ENCODE data around the gene SCAMP3. TPM values are rescaled to one million over a fixed set of nuclear protein-coding genes. Genes with fewer than 3 reads are reported as not detected.

Gene SCAMP3
- polyA plus RNA-seq, 1 donor from 2014 or later, result 34.6 TPM

- no peaks in the 10 kb centered on the region for H3K27me3 ChIP-seq (ENCODE audit: insufficient read depth, low read depth, low read length)
- no peaks in the 10 kb centered on the region for H3F3A ChIP-seq (ENCODE audit: insufficient read depth, low read length, poor library complexity, severe bottlenecking)
- no peak overlapping the region for H3K9ac ChIP-seq (ENCODE audit: low read length)
- H4K20me1 ChIP-seq (ENCODE audit: insufficient read depth), result peaks cover 2% of the 10 kb centered on the region
- H3K27ac ChIP-seq (ENCODE audit: low read length), result no peak overlapping the region
- peaks cover 19% of the 10 kb centered on the region for H3K79me2 ChIP-seq (replicated peaks; ENCODE audit: insufficient read depth, low read length)
- no peaks in the 10 kb centered on the region for H3K9me2 ChIP-seq (ENCODE audit: insufficient read depth, low read length)
- H2AFZ ChIP-seq (ENCODE audit: low read depth, low read length), result no peak overlapping the region
- no peaks in the 10 kb centered on the region for H3K36me3 ChIP-seq (ENCODE audit: insufficient read depth, low read length)
- H3K4me2 ChIP-seq (ENCODE audit: low read length), result no peak overlapping the region
- no peaks in the 10 kb centered on the region for H3K9me3 ChIP-seq (ENCODE audit: low read length)
- TF ChIP-seq POLR2AphosphoS5 (IDR thresholded peaks at IDR 0.05) (no peak), EP300 (conservative IDR thresholded peaks at IDR 0.05; ENCODE audit: poor library complexity, severe bottlenecking) (no peak), CTCF (IDR thresholded peaks at IDR 0.05; ENCODE audit: poor library complexity, severe bottlenecking) (no peak), REST (IDR thresholded peaks at IDR 0.05; ENCODE audit: borderline replicate concordance) (no peak), RAD21 (conservative IDR thresholded peaks at IDR 0.05) (no peak), MXI1 (conservative IDR thresholded peaks at IDR 0.05; ENCODE audit: poor library complexity, severe bottlenecking) (no peak), EZH2 (IDR thresholded peaks at IDR 0.05; ENCODE audit: borderline replicate concordance, insufficient read depth, low read length, poor library complexity, severe bottlenecking) (no peak), SMC3 (conservative IDR thresholded peaks at IDR 0.05; ENCODE audit: poor library complexity) (no peak), TAF1 (IDR thresholded peaks at IDR 0.05; ENCODE audit: low read depth) (no peak)
- H3K4me3 ChIP-seq (ENCODE audit: low read length), result no peak overlapping the region
These were observed 6.5 kb upstream of the SCAMP3 start for GRCh38 chr1:155268630-155269029.

- no peaks in the 10 kb centered on the region for H3K9me3 ChIP-seq (ENCODE audit: low read length)
- H3K4me3 ChIP-seq (ENCODE audit: low read length), result no peak overlapping the region
- H3K79me2 ChIP-seq (replicated peaks; ENCODE audit: insufficient read depth, low read length), result peaks cover 14% of the 10 kb centered on the region
- no peak overlapping the region for H3K27ac ChIP-seq (ENCODE audit: low read length)
- no peak overlapping the region for H2AFZ ChIP-seq (ENCODE audit: low read depth, low read length)
- H3K9ac ChIP-seq (ENCODE audit: low read length), result no peak overlapping the region
- peaks cover 2% of the 10 kb centered on the region for H4K20me1 ChIP-seq (ENCODE audit: insufficient read depth)
- no peak overlapping the region for H3K4me2 ChIP-seq (ENCODE audit: low read length)
- H3K9me2 ChIP-seq (ENCODE audit: insufficient read depth, low read length), result no peaks in the 10 kb centered on the region
- H3K27me3 ChIP-seq (ENCODE audit: insufficient read depth, low read depth, low read length), result no peaks in the 10 kb centered on the region
- H3K36me3 ChIP-seq (ENCODE audit: insufficient read depth, low read length), result no peaks in the 10 kb centered on the region
- no peak for TF ChIP-seq MXI1 (conservative IDR thresholded peaks at IDR 0.05; ENCODE audit: poor library complexity, severe bottlenecking)
- TF ChIP-seq EP300 (conservative IDR thresholded peaks at IDR 0.05; ENCODE audit: poor library complexity, severe bottlenecking), result no peak
- no peak for TF ChIP-seq RAD21 (conservative IDR thresholded peaks at IDR 0.05)
- TF ChIP-seq EZH2 (IDR thresholded peaks at IDR 0.05; ENCODE audit: borderline replicate concordance, insufficient read depth, low read length, poor library complexity, severe bottlenecking), result no peak
- TF ChIP-seq SMC3 (conservative IDR thresholded peaks at IDR 0.05; ENCODE audit: poor library complexity), result no peak
- no peak for TF ChIP-seq POLR2AphosphoS5 (IDR thresholded peaks at IDR 0.05)
- TF ChIP-seq TAF1 (IDR thresholded peaks at IDR 0.05; ENCODE audit: low read depth), result no peak
- no peak for TF ChIP-seq CTCF (IDR thresholded peaks at IDR 0.05; ENCODE audit: poor library complexity, severe bottlenecking)
- TF ChIP-seq REST (IDR thresholded peaks at IDR 0.05; ENCODE audit: borderline replicate concordance), result no peak
- H3F3A ChIP-seq (ENCODE audit: insufficient read depth, low read length, poor library complexity, severe bottlenecking), result peaks cover 4% of the 10 kb centered on the region
These were observed 5.2 kb upstream of the SCAMP3 start for GRCh38 chr1:155267373-155267772.
